ENCODE results near the gene HELZ2.

- no peak for TF ChIP-seq JUND (IDR thresholded peaks at IDR 0.05)
- no peak for TF ChIP-seq CTCF (IDR thresholded peaks at IDR 0.05)
- no peak for TF ChIP-seq POLR2AphosphoS5 (IDR thresholded peaks at IDR 0.05; ENCODE audit: low read depth, low read length)
- no peak for TF ChIP-seq USF2 (IDR thresholded peaks at IDR 0.05; ENCODE audit: borderline replicate concordance, low read depth, low read length)
- TF ChIP-seq FOXJ3 (CRISPR knock-in tag; IDR thresholded peaks at IDR 0.05), result no peak
Measured at GRCh38 chr20:63579017-63579694, 5.1 kb upstream of the HELZ2 start.

Data from SK-N-SH (cell line).